GM21619 (cell line): Measurements from ENCODE around the gene ANKRD65.
"Not testable (repeated sequence)": the region's sequence is repeated elsewhere in the genome, so short reads cannot be mapped to it uniquely, and the experiment has no call there.

Experiments
- ATAC-seq: cut with Tn5 transposase; IDR thresholded peaks from one replicate; pipeline ENCODE4 v1.9.1; 2021; ENCODE audit not compliant: unreplicated experiment

ANKRD65 gene

GRCh38 chr1:1421147-1421906 is at the start of gene ANKRD65:
Gene ANKRD65 (minus strand): TSS chr1:1421276. CDS start chr1:1421005, 271 bp downstream.
- ATAC-seq: no peak

GRCh38 chr1:1468196-1468985 is 47.3 kb upstream of the ANKRD65 start:
- ATAC-seq: not testable (repeated sequence)

- ATAC-seq: no peak
These were observed 42.2 kb upstream of the ANKRD65 start for GRCh38 chr1:1463312-1463711.

- ATAC-seq: no peak
These were observed 41.4 kb upstream of the ANKRD65 start for GRCh38 chr1:1462318-1462966.

- ATAC-seq: no peak
These were observed 40.7 kb upstream of the ANKRD65 start for GRCh38 chr1:1461721-1462317.

- no peak for ATAC-seq
These were observed 39.6 kb upstream of the ANKRD65 start for GRCh38 chr1:1460540-1461130.

- not testable (repeated sequence) for ATAC-seq
These were observed 38.6 kb upstream of the ANKRD65 start for GRCh38 chr1:1459711-1460110.

GRCh38 chr1:1459156-1459555 is 38.1 kb upstream of the ANKRD65 start:
- not testable (repeated sequence) for ATAC-seq

GRCh38 chr1:1456683-1457255 is 35.7 kb upstream of the ANKRD65 start:
- not testable (repeated sequence) for ATAC-seq

GRCh38 chr1:1455934-1456333 is 34.9 kb upstream of the ANKRD65 start:
- not testable (repeated sequence) for ATAC-seq

- no peak for ATAC-seq
These were observed 34.3 kb upstream of the ANKRD65 start for GRCh38 chr1:1455366-1455884.

GRCh38 chr1:1454286-1455056 is 33.4 kb upstream of the ANKRD65 start:
- not testable (repeated sequence) for ATAC-seq

- ATAC-seq: no peak
These were observed 31.8 kb upstream of the ANKRD65 start for GRCh38 chr1:1452882-1453281.

- ATAC-seq: not testable (repeated sequence)
These were observed 31.3 kb upstream of the ANKRD65 start for GRCh38 chr1:1452365-1452739.

- no peak for ATAC-seq
These were observed 30.8 kb upstream of the ANKRD65 start for GRCh38 chr1:1451696-1452364.

- not testable (repeated sequence) for ATAC-seq
These were observed 29.5 kb upstream of the ANKRD65 start for GRCh38 chr1:1450616-1451015.

GRCh38 chr1:1449099-1449739 is 28.1 kb upstream of the ANKRD65 start, which contains the start of gene ATAD3C:
Gene ATAD3C (plus strand): TSS chr1:1449689. CDS start chr1:1450684, 995 bp downstream.
- no peak for ATAC-seq

- ATAC-seq: not testable (repeated sequence)
These were observed 25.6 kb upstream of the ANKRD65 start for GRCh38 chr1:1446631-1447030.
